OCI-LY7 (cell line): Measurements from ENCODE around the gene ELL2.

ENCODE experiments used
- EZH2phosphoT487 ChIP-seq: fragments of 200-600 bp; sonication (generic); IDR thresholded peaks from 2 replicates; pipeline ENCODE4 v1.6.1; 2018; ENCODE audit warnings: low read depth, borderline replicate concordance, mild to moderate bottlenecking, mixed run types, antibody characterized with exemption, low read length, moderate library complexity, mixed read lengths
- TF ChIP-seq, protein P1 (sequence below): fragments of 200-600 bp; sonication (generic); conservative IDR thresholded peaks from 2 replicates; pipeline ENCODE4 v1.5.1; 2014; ENCODE audit warnings: mild to moderate bottlenecking, antibody characterized with exemption, low read length, moderate library complexity, mixed read lengths

DNA sequence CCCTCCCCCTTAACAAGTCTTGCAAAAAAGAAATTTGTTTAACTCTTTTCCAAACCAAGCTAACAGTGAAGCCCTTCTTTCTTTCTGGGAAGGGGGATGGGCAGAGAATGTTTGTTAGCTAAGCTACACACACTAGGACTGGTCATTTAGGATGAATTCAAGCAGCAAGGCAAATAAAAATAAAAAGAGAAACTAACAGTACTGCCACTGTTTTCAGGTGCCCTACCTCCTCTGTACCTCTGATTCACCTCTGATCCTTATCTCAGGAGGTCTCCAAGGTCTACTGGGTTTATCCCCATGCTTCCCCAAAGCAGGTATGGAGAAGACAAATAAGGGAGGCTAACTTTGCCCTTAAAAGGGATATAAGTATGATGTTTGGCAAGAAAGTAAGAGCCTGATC lies 52.9 kb downstream of the ELL2 start:
- TF ChIP-seq, protein P1, sequence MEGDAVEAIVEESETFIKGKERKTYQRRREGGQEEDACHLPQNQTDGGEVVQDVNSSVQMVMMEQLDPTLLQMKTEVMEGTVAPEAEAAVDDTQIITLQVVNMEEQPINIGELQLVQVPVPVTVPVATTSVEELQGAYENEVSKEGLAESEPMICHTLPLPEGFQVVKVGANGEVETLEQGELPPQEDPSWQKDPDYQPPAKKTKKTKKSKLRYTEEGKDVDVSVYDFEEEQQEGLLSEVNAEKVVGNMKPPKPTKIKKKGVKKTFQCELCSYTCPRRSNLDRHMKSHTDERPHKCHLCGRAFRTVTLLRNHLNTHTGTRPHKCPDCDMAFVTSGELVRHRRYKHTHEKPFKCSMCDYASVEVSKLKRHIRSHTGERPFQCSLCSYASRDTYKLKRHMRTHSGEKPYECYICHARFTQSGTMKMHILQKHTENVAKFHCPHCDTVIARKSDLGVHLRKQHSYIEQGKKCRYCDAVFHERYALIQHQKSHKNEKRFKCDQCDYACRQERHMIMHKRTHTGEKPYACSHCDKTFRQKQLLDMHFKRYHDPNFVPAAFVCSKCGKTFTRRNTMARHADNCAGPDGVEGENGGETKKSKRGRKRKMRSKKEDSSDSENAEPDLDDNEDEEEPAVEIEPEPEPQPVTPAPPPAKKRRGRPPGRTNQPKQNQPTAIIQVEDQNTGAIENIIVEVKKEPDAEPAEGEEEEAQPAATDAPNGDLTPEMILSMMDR: no peak
- no peak for TF ChIP-seq EZH2phosphoT487
